Osteoblast (primary cell): ENCODE measurements around the gene ZBTB21. TPM values are rescaled to one million over a fixed set of nuclear protein-coding genes. Genes with fewer than 3 reads are reported as not detected.

Experiments
- DNase-seq: peaks from one replicate; pipeline ENCODE4 v3.0.0; 2011; ENCODE audit warnings: low spot score, mixed read lengths; ENCODE audit not compliant: insufficient read length; ENCODE audit errors: missing footprints
- H2AFZ ChIP-seq: 2 replicates; pipeline ENCODE4 v1.6.0; 2011; ENCODE audit warnings: mild to moderate bottlenecking, low read length
- H3K27ac ChIP-seq: 2 replicates; pipeline ENCODE4 v1.5.1; 2011; ENCODE audit warnings: mild to moderate bottlenecking, low read depth, low read length, moderate library complexity
- H3K27me3 ChIP-seq: 2 replicates; pipeline ENCODE4 v1.6.0; 2012; ENCODE audit warnings: mild to moderate bottlenecking, control low read depth, inconsistent platforms, low read length, moderate library complexity; ENCODE audit not compliant: insufficient read depth
- H3K36me3 ChIP-seq: 2 replicates; pipeline ENCODE4 v1.5.1; 2011; ENCODE audit warnings: mild to moderate bottlenecking, low read length, control low read depth, moderate library complexity; ENCODE audit not compliant: insufficient read depth
- H3K4me1 ChIP-seq: 2 replicates; pipeline ENCODE4 v1.5.1; 2011; ENCODE audit warnings: mild to moderate bottlenecking, low read length, control low read depth, moderate library complexity; ENCODE audit not compliant: insufficient read depth
- H3K4me2 ChIP-seq: 2 replicates; pipeline ENCODE4 v1.6.0; 2011; ENCODE audit warnings: mild to moderate bottlenecking, low read length; ENCODE audit not compliant: insufficient read depth
- H3K4me3 ChIP-seq: fragments of 200-600 bp; sonication (generic); 3 replicates; pipeline ENCODE4 v1.5.1; 2012; ENCODE audit warnings: mild to moderate bottlenecking, low read length, inconsistent platforms; ENCODE audit not compliant: insufficient read depth
- H3K79me2 ChIP-seq: 2 replicates; pipeline ENCODE4 v1.6.0; 2012; ENCODE audit warnings: mild to moderate bottlenecking, low read length, control low read depth, inconsistent platforms; ENCODE audit not compliant: insufficient read depth
- H3K9me3 ChIP-seq: 2 replicates; pipeline ENCODE4 v1.5.1; 2011; ENCODE audit warnings: low read depth, low read length, control low read depth
- H4K20me1 ChIP-seq: 2 replicates; pipeline ENCODE4 v1.6.0; 2012; ENCODE audit warnings: mild to moderate bottlenecking, low read length, control low read depth; ENCODE audit not compliant: insufficient read depth
- CTCF ChIP-seq: IDR thresholded peaks from 2 replicates; pipeline ENCODE4 v1.5.1; 2011; ENCODE audit warnings: mild to moderate bottlenecking, low read depth, low read length, moderate library complexity; ENCODE audit errors: extremely low read depth
- total RNA-seq: library from RNA; depleted of rRNA; stranded (reverse); fragments of >200 nt; gene quantifications from 2 replicates; pipeline ENCODE4 v1.2.3, GENCODE V29; 2012

Gene ZBTB21
- total RNA-seq, 1 donor, result 12.7 TPM

- Histone ChIP-seq H3K4me2 (no peak overlapping the region), H3K4me3 (no peak overlapping the region), H2AFZ (peak overlapping the region; percentile 60), H4K20me1 (no peaks in the 10 kb centered on the region), H3K4me1 (peaks cover 41% of the 10 kb centered on the region), H3K9me3 (no peaks in the 10 kb centered on the region), H3K27me3 (peaks cover 5% of the 10 kb centered on the region), H3K36me3 (no peaks in the 10 kb centered on the region), H3K79me2 (no peaks in the 10 kb centered on the region), H3K27ac (peak overlapping the region; percentile 91)
- no peak for TF ChIP-seq CTCF
- DNase-seq, result peak; percentile 92
Measured at GRCh38 chr21:41958886-41959563, 51.1 kb downstream of the ZBTB21 start.

DNA sequence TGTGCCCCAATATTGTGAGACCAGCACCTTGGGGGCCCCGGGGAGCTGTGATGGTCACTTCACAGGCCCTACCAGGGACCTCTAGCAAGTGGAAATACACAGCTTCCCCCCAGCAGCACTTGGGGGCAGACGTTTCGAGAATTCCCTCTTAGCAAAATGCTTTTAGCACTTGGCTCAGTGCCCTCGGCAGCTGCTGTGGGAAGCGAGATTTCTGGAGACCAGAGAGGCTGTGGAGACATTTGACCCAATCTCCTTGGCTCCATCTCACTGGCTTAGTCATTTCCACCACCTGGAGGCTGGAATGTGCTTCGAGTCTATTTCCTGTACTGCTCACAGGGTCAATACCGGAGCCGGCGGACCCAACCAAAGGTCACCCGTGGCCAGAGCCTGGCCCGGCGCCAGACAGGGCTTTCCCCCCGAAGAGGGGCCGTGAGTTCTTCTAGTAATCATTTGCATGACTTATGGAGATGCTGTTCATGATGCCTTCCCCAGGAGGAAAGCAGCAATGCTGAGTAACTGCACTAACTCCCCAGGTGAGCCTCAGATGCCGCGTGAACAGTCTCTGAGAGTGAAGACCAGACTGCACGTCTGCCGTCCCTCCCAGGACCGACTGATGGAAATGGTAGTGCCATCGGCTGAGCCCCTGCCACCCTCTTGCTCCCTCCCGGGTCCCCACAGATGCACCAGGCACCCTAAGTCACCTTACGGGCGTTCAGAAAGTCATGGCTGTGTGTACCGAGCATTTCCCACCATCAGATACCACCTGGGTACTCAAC is 52.0 kb downstream of the ZBTB21 start:
- H3K79me2 ChIP-seq, result peaks cover 1% of the 10 kb centered on the region
- DNase-seq, result peak; percentile 96
- H3K27ac ChIP-seq, result peak overlapping the region; percentile 91
- H3K4me1 ChIP-seq, result peaks cover 41% of the 10 kb centered on the region
- peak; percentile 32 for TF ChIP-seq CTCF
- no peaks in the 10 kb centered on the region for H3K36me3 ChIP-seq
- no peaks in the 10 kb centered on the region for H3K27me3 ChIP-seq
- H3K4me2 ChIP-seq, result peak overlapping the region; percentile 46
- no peaks in the 10 kb centered on the region for H3K9me3 ChIP-seq
- H3K4me3 ChIP-seq, result no peak overlapping the region
- no peaks in the 10 kb centered on the region for H4K20me1 ChIP-seq
- H2AFZ ChIP-seq, result no peak overlapping the region

GRCh38 chr21:41956926-41957729 is 53.0 kb downstream of the ZBTB21 start:
- Histone ChIP-seq H3K4me2 (peak overlapping the region; percentile 46), H2AFZ (peak overlapping the region; percentile 40), H3K36me3 (no peaks in the 10 kb centered on the region), H3K79me2 (peaks cover 12% of the 10 kb centered on the region), H3K27me3 (no peaks in the 10 kb centered on the region), H3K4me3 (no peak overlapping the region), H3K27ac (peak overlapping the region; percentile 91), H4K20me1 (no peaks in the 10 kb centered on the region), H3K4me1 (peaks cover 48% of the 10 kb centered on the region), H3K9me3 (no peaks in the 10 kb centered on the region)
- TF ChIP-seq CTCF, result no peak
- peak; percentile 96 for DNase-seq
